HuH-7 (cell line): Measurements from ENCODE around the gene OR13J1.
"Not testable (repeated sequence)": the region's sequence is repeated elsewhere in the genome, so short reads cannot be mapped to it uniquely, and the experiment has no call there.

Experiments
- DNase-seq: peaks from one replicate; pipeline ENCODE4 v3.0.0; 2011; ENCODE audit warnings: low spot score

The OR13J1 gene

DNA sequence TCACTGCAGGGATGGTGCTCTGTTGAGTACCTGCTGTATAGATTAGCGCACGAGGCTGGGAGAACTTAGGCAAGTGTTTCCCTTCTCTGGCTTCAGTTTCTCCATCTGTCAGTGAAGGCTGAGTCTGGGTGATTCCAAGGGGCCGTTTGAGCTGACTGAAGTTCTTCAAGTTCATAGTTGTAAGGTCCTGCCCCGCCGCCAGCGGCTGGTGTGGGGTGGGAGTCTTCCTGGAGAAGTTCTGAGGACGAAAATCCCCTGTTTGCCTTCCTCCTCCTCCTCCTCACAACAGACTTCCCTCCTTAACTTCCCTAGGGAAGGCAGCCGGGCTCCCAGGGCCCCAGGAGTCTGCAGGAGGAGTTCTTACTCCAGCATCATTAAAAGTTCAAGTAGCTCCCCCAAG lies 34.1 kb upstream of the OR13J1 start:
- no peak for DNase-seq

DNA sequence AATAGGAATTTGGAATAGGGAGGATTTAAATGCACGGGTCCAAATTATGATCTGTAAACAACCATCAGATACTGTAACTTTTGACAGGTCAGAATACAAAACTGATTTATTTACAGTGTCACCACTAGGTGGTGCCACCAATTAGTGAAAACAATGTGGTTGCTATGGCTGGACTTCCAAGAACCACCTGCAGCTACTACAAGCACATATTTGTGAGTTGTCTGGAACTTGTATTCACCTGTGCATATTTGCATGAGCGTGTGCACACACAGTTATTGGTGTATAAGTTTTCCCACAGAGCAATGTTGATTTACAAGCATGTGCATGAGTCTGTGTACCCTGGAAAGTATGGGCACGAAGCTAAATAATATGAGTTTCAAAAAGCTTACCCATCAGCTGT lies 32.8 kb upstream of the OR13J1 start:
- peak; percentile 62 for DNase-seq

DNA sequence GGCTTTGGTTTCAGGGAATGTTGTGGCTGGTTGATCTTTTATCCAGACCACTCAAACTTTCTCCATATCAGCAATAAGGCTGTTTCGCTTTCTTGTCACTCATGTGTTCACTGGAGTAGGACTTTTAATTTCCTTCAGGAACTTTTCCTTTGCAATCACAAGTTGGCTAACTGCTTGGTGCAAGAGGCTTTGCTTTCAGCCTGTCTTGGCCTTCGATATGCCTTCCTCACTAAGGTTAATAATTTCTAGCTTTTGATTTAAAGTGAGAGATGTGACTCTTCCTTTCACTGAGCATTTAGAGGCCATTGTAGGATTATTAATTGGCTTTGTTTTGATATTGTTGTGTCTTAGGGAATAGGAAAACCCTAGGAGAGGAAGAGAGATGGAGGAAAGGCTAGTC lies 28.8 kb upstream of the OR13J1 start:
- no peak for DNase-seq

DNA sequence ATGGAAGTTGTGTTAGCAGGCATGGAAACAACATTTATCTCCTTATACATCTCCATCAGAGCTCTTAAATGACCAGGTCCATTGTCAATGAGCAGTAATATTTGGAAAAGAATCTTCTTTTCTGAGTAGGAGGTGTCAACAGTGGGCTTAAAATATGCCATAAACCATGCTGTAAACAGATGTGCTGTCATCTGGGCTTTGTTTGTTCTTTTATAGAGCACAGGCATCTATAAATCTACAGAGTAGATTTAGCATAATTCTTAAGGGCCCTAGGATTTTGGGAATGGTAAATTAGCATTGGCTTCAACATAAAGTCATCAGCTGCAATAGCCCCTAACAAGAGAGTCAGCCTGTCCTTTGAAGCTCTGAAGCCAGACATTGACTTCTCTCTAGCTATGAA lies 28.1 kb upstream of the OR13J1 start:
- no peak for DNase-seq

DNA sequence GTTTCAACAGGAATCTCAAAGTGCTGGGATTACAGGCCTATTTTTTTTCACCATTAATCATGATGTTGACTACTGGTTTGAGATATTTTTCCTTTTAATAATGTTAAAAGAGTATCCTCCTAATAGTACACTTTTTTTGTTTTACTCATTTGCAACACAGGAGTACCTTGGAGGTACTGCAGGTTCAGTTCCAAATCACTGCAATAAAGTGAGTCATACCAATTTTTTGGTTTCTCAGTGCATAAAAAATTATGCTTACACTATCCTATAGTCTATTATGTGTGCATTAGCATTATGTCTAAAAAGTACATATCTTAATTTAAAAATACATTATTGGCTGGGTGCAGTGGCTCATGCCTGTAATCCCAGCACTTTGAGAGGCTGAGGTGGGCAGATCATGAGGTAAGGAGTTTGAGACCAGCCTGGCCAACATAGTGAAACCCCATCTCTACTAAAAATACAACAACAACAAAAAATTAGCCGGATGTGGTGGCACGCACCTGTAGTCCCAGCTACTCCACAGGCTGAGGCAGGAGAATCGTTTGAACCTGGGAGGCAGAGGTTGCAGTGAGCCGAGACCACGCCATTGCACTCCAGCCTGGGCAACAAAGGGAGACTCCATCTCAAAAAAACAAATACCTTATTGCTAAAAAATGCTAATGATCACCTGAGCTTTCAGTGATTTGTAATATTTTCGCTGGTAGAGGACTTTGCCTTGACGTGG lies 27.3 kb upstream of the OR13J1 start:
- not testable (repeated sequence) for DNase-seq

DNA sequence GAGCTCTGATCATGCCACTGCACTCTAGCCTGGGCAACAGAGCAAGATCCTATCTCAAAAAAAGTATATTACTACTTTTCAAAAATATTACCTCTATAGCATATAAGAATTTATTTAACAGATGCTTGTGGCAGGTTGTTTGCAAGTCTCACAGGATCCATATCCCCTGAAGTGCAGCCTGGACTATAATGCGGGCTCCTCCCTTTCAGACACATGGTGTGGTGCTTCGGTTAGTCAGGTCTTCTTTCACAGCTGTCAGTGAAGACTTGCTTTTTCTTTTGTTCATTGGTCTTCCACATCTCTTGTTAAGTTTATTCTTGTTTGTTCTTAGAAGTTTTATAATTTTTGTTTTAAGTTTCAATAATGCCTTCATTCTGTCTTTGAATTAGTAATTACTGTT lies 26.4 kb upstream of the OR13J1 start:
- no peak for DNase-seq

DNA sequence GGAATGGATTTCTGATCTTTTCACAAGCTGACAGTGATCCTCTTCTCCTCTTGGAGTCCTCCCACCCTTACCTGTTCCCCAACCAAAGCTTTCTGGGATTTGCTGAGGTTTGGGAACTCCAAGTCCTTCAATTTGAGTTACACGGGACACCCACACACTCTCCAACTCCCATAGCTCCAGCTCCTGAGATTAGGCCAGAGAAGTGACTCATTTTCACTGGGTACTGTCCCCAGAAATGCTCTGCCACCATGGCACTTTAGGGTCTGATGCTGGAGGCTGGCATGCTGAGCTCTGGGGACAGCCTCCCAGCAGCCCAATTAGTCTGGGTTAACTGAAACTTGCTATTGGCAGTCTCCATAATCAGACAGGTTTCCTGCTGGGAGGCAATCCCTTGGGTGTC lies 21.9 kb upstream of the OR13J1 start:
- no peak for DNase-seq

DNA sequence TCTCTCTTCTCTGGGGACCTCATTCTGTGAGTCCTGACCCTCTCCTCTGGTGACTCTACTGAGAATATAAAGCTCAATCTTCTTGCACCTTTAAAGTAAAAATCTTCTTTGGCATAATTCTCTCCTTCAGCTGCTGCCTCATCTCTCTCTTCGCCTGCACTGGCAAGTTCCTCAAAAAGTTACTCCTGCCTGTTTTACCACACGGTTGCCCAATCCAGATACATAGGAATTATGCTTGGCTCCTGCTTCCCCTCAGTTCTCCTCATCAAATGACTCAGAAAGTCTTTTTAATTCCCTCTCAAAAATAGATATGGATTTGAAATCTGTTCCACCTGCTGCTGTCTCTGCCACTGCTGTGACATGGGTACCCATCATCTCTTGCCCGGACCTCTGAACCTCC lies 21.4 kb upstream of the OR13J1 start:
- DNase-seq, result no peak

DNA sequence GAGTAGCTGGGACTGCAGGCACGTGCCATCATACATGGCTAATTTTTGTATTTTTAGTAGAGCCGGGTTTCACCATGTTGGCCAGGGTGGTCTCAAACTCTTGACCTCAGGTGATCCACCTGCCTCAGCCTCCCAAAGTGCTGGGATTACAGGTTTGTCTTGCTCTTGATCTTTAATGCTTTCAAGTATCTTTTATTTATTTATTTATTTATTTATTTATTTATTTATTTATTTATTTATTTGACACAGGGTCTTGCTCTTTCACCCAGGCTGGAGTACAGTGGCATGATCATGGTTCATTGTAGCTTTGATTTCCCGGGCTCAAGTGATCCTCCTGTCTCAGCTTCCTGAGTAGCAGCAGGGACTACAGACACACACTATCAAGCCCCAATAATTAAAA lies 14.7 kb upstream of the OR13J1 start:
- DNase-seq, result not testable (repeated sequence)

DNA sequence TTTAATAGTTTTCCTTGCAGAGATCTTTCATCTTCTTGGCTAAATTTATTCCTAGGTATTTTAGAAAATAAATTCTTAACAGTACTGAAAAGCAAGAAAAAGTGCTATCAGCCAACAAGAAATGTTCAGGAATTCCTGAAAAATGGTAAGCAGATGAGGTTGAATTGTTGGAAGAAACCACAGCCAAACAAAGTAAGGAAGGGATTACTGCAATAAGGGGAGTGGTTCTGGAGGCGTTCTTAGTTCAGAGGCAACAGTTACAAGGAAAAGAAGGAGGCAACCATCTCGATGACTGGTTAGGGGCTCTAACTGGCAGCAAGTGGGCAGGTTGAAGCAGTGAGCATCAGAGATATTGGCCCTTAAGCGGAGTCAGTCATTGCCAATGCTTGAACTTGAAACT lies 12.8 kb upstream of the OR13J1 start:
- DNase-seq, result no peak

DNA sequence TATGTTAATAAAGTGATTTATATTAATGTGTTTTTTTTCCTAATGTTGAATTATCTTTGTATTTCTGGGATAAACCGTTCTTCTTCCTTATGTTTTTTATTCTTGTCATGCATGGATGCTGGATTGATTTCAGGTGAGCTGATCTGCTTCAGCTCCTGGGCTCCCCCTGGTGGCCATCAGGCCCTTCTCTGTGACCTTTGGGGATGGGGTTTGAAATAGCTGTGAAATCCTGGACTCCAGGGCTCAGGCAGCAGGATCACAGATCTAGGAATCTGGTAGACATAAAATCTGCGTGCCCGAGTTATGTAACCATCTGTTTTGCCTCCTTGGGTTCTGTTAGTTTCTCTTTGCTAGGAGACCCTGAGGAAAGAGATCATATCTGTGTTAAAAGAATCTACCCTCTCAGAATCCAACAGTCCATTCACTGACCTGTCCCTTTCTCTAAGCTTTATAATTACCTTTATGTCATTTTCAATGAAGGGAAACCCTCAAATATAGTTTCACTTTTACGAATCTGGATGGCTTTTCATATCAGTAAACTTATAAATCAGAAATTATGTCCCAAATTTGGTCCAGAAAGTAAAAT lies 12.2 kb upstream of the OR13J1 start:
- peak; percentile 81 for DNase-seq

DNA sequence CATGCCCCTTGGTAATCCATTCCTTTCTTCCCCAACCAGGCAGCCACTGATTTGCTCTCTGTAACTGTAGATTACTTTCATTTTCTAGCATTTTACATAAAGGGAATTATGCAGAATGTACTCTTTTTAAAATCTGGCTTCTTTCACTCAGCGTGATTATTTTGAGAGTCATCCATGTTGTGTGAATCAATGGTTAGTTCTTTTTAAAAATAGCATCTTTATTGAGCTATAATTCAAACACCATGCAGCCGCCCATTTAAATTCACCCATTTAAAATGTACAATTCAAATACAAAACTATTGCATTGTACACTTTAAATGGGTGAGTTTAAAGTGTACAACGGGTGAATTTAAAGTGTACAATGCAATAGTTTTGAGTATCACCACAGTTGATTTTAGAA lies 2.3 kb upstream of the OR13J1 start:
- no peak for DNase-seq

DNA sequence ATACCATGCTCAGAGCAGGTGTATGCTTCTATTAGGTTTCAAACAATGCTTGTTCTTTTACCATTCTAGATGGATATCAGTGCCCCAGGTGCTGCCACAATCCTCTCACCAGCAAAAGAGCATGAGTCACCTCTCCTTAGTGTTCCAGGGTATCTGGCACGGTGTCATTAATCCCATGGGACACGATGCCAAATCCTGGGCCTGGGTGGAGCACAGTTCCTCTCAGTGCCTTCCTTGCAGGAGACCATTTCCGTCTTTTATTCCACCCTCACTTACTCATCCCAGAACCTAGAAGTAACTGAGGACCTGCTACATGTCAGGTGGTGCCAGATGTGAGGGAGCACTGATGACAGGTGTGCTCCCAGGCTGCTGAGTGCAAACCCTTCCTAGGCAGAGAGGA lies 1.3 kb upstream of the OR13J1 start:
- DNase-seq, result no peak

DNA sequence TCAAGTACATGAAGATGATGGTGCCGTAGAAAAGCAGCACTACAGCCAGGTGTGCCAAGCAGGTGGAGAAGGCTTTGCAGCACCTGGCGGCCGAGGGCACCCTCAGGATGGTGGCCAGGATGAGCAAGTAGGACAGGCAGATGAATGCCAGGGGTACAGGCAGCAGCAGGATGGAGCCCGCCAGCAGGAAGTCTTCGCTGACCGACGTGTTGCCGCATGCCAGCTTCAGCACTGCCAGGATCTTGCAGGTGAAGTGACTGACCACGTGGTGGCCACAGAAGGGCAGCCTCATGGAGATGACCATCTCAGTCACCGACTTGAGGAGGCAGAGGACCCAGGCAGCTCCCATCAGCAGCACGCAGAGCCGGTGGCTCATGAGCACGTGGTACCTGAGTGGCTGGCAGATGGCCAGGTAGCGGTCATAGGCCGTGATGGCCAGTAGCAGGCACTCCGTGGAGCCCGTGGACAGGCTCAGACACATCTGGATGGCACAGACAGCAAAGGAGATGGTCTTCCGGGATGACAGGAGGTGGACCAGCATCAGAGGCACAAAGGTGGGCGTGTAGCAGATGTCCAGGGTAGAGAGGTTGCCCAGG lies 482 bp downstream of the OR13J1 start:
- no peak for DNase-seq

DNA sequence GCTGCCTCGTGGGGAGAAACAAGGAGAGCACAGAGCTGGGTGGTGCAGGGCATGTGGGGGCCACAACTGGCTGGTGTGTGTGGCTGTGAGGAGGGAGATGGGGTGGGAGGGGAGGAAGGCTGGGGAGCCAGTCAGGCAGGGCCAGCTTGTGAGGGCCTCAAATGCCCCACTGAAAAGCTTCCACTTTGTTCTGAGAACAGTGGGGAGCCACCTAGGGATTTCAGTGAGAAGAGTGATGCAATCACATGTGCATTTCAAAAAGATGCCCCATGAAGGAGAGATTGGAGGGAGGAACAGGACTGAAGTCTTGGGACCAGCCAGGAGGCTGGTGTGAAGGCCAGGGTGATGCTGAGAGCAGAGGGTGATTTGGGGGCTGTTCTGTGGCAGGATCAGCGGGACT lies 1.3 kb downstream of the OR13J1 start:
- DNase-seq, result no peak

DNA sequence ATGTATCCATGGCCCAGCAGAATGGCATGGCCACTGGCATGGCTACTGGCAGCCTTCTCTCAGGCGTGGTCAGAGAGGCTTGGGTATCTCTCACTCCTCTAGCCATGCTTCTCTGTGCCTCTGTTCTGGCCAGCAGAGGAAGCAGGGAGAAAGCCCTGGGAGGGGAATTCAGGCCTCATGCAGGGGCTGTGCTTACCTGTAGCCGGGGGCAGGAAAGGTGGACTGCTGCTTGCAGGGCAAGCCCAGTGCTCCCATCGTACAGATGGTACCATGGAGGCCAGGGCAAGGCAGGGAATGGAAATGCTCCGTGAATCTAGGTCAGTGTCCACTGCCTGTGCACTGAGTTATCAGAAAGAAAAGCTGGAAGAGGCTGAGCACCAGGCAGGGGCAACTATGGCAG lies 2.7 kb downstream of the OR13J1 start:
- no peak for DNase-seq

DNA sequence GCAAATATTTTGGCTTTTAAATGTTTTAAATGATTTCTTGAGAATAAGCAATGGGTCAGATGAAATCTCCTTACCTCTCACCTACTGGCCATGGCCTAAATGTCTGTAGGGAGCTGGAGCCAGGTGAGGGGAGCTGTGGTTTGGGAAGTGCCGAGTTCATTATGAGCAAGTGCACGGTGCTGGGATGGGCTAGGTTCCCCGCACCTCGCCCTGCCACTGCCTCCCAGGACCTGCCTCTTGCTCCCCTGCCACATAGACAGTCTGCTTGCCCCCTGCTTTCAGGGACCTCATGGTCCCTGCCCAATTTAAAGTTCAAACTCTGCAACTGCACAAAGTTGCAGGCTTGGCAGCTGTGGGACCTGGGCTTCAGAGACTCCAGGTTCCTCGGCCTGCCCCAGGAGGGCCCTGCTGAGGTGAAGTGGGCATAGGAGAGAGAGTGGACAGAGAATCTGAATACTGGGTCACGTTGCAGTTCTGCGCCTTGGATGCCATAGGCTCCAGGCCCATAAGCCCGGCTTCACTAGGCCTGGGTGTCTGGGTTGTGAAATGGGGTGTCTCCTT lies 5.4 kb downstream of the OR13J1 start:
- DNase-seq, result no peak

DNA sequence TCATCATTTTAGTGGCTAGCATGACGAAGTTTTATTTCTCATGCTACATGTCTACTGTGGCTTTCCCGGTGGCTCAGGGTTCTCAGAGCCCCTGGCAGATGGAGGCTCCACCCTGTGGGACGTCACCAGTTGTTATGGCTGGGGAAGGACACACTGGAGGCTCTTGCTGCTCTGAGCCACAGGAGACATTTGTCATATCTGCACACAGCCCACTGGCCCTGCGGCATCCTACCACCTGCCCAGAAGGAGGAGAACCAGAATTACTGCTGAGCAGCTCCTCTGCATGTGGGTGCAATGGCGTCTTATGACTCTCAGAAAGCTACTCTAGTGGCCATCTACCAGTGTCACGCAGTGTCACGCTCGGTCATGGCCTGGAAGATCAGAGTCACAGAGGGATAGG lies 6.6 kb downstream of the OR13J1 start:
- DNase-seq, result no peak

DNA sequence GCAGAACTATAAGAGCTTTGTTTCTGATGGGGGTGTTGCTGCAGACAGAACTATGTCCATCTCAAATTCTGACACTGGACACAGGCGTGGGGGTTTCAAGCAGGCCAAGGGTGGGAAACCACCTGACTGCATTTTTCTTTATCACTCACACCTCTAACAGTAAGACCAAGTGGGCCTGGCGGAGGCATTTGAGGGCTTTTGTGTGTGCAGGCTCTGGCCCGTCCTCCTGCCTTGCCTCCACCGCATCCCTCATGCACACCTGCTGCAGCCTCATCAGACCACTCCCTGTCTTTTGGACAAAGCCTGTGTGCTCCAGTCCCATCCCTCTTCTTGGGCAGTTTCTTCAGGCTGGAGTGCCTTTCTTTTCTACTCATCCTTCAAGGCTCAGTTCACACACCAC lies 7.9 kb downstream of the OR13J1 start:
- no peak for DNase-seq

DNA sequence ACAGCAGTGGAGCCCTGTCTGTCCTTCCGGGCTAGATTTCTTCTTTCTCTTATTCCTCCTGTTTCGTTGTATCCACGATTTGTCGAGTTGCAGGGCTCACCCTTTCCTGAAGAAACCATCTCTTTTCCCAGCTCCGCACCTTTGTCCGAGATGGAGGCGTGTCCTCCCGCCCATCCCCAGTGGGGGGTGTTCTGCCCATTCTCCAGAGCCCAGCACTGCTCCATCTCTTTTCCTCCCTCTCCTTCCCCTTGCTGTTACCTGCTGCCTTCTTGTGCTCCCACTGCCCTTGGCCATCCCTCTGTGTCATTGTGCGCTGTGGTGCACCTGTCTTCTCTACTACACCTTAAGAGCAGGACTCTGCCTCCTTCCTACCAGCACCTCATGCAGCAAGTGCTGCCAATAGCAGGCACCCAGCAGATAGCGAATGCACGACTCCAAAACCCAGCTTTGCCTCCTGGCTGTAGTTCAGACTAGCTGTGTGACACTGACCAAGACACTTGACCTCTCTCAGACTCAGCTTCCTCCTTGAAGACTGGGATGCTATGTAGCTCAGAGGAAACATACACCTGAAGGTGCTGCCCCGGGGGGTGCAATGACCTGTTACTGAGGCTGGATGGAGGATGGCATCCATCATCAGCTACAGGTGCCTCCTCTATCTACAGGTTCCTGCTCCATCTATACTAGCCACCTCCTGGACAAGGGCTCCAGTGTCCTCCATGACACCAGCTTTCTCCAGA lies 8.9 kb downstream of the OR13J1 start:
- no peak for DNase-seq

DNA sequence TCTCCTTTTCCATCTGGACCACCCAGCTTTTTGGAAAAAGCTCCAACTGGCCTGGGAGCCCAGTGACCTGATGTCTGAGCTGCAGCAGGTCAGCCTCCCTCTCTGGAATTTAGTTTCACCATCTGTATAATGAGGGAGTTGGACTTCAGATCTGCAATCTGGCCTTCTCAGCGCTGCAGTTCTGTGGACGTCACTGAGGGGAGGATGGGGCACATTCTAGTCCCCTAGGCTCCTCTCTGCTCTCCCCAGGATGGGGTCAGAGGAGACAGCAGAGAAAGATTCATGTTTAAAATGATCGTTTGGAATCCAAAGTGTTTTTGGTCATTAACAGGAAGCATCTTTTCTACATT lies 10.2 kb downstream of the OR13J1 start:
- DNase-seq, result no peak

DNA sequence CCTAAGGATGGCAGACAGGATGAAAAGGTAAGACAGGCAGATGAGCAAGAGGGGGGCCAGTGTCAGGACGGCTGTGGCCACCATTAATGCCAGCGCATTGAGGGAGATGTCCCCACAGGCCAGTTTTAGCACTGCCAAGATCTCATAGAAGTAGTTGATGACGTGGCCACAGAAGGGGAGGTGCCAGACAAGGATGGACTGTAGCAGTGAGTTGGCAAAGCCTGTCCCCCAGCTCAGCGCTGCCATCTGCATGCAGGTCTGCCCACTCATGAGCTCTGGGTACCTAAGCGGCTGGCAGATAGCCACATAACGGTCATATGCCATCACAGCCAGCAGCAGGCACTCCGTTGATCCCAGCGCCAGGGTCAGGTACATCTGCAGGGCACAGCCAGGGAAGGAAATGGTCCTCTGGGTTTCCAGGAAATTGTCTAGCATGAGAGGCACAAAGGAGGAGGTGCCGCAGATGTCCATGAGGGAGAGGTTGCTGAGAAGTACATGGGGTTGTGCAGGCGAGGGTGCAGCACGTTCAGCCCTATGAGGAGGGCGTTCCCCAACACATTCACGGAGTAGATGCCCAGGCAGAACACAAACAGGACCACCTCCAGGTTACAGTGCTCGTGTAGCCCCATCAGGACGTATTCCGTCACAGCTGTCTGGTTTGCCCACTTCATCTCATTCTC lies 10.8 kb downstream of the OR13J1 start:
- DNase-seq, result no peak
